Omental fat pad (tissue), 4 donors: Measurements from ENCODE around the gene LSM3. TPM values are rescaled to one million over a fixed set of nuclear protein-coding genes. Genes with fewer than 3 reads are reported as not detected.

Experiments used
- ATAC-seq: fragments of 150-250 bp; one replicate; pipeline ENCODE4 v1.9.1; 2016; ENCODE audit warnings: mild to moderate bottlenecking, moderate library complexity; ENCODE audit not compliant: low FRiP score
- DNase-seq: peaks from one replicate; pipeline ENCODE4 v3.0.0-alpha.2; 2019; ENCODE audit warnings: low spot score
- total RNA-seq, 4 donors: library from RNA; depleted of rRNA; stranded (reverse); fragments of >200 nt; gene quantifications; one replicate each; pipeline ENCODE4 v1.1.0, GENCODE V29; 2016
- TF ChIP-seq, protein P1 (sequence below), 3 donors: fragments of 450-650 bp; IDR thresholded peaks; one replicate each; pipeline ENCODE4 v1.5.1; 2016 to 2017; ENCODE audit warnings: antibody characterized with exemption in 3 of 3, mild to moderate bottlenecking in 3 of 3, moderate library complexity in 2 of 3

Gene LSM3
- total RNA-seq, 4 donors from 2014 or later = 8.0 to 12.4 (median 10.9) TPM

DNA sequence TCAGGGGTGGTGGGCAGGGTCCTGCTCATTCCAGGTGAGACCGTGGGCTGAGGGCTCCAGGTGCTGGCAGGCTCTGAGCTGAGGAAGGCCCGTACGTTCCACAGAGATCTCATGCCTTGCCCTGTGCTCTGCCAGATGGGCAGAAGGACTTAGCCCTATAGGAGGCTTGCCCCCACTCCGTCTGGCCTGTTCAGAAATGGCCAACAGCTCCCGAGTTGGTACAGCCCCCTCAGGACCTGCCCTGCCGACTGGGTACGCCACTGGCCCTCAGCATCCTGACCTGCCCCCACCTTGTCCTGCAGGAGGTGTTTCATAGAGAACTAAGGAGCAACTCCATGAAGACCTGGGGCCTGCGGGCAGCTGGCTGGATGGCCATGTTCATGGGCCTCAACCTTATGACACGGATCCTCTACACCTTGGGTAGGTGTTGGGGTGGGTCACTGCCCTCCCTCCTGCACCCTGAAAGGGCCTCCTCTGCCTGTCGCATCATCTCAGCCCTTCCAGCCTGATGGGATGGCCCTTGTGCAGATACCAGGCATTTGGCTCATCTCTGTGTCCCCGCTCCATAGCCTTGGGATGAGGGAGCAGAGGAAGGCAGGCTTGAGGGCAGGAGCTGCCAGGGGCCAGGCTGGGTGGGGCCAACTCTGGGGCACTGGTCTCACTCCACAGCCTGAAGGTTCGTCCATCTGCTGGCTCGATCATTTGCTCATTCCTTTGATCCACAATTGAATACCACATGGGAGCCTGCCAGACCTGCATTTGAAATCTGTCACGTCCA lies 39.5 kb upstream of the LSM3 start:
- TF ChIP-seq, protein P1, sequence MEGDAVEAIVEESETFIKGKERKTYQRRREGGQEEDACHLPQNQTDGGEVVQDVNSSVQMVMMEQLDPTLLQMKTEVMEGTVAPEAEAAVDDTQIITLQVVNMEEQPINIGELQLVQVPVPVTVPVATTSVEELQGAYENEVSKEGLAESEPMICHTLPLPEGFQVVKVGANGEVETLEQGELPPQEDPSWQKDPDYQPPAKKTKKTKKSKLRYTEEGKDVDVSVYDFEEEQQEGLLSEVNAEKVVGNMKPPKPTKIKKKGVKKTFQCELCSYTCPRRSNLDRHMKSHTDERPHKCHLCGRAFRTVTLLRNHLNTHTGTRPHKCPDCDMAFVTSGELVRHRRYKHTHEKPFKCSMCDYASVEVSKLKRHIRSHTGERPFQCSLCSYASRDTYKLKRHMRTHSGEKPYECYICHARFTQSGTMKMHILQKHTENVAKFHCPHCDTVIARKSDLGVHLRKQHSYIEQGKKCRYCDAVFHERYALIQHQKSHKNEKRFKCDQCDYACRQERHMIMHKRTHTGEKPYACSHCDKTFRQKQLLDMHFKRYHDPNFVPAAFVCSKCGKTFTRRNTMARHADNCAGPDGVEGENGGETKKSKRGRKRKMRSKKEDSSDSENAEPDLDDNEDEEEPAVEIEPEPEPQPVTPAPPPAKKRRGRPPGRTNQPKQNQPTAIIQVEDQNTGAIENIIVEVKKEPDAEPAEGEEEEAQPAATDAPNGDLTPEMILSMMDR (IDR thresholded peaks at IDR 0.05) = no peak
- ATAC-seq (no peak), DNase-seq (no peak)

- no peak for DNase-seq
- TF ChIP-seq, protein P1 (IDR thresholded peaks at IDR 0.05) = no peak
- no peak for ATAC-seq
Observed at GRCh38 chr3:14139771-14140170, 38.8 kb upstream of the LSM3 start.

GRCh38 chr3:14140668-14141067 lies 37.9 kb upstream of the LSM3 start:
- TF ChIP-seq, protein P1 (IDR thresholded peaks at IDR 0.05) = no peak
- ATAC-seq (no peak), DNase-seq (no peak)

- no peak for ATAC-seq
- TF ChIP-seq, protein P1 (IDR thresholded peaks at IDR 0.05) = no peak
- no peak for DNase-seq
Observed at GRCh38 chr3:14141144-14141543, 37.5 kb upstream of the LSM3 start.

GRCh38 chr3:14141602-14142341 lies 36.8 kb upstream of the LSM3 start:
- no peak for DNase-seq
- ATAC-seq = no peak
- TF ChIP-seq, protein P1 (IDR thresholded peaks at IDR 0.05) = no peak

DNA sequence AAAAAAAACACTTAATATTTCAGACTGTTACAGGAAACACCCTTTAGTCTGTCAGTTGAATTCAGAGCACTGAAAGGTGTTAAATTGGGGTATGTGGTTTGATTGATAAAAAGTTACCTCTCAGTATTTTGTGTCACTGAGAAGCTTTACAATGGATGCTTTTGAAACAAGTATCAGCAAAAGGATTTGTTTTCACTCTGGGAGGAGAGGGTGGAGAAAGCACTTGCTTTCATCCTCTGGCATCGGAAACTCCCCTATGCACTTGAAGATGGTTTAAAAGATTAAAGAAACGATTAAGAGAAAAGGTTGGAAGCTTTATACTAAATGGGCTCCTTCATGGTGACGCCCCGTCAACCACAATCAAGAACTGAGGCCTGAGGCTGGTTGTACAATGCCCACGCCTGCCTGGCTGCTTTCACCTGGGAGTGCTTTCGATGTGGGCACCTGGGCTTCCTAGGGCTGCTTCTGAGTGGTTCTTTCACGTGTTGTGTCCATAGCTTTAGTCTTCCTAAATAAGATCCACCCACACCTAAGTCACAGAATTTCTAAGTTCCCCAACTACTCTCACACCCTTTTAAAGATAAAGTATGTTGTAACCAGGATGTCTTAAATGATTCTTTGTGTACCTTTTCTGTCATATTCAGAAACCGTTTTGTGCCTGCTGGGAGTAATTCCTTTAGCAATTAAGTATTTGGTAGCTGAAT lies 35.9 kb upstream of the LSM3 start:
- TF ChIP-seq, protein P1 (IDR thresholded peaks at IDR 0.05) = no peak
- ATAC-seq (no peak), DNase-seq (no peak)
